Epithelial cell of proximal tubule (primary cell): ENCODE results near the gene ZNF723. TPM values are rescaled to one million over a fixed set of nuclear protein-coding genes. Genes with fewer than 3 reads are reported as not detected.
"Not testable (repeated sequence)": the region's sequence is repeated elsewhere in the genome, so short reads cannot be mapped to it uniquely, and the experiment has no call there.

Source experiments
- DNase-seq: peaks from one replicate; pipeline ENCODE4 v3.0.0-alpha.2; 2011; ENCODE audit warnings: low read depth
- H3K4me3 ChIP-seq: 2 replicates; pipeline ENCODE4 v1.5.1; 2011; ENCODE audit warnings: low read depth, mild to moderate bottlenecking, low read length
- CTCF ChIP-seq: conservative IDR thresholded peaks from 2 replicates; pipeline ENCODE4 v1.5.1; 2012; ENCODE audit warnings: low read depth, mild to moderate bottlenecking, low read length
- total RNA-seq: library from RNA; depleted of rRNA; stranded (reverse); fragments of >200 nt; gene quantifications from 2 replicates; pipeline ENCODE4 v1.2.3, GENCODE V29; 2015

ZNF723 gene
- total RNA-seq, 1 donor from 2014 or later: not detected

DNA sequence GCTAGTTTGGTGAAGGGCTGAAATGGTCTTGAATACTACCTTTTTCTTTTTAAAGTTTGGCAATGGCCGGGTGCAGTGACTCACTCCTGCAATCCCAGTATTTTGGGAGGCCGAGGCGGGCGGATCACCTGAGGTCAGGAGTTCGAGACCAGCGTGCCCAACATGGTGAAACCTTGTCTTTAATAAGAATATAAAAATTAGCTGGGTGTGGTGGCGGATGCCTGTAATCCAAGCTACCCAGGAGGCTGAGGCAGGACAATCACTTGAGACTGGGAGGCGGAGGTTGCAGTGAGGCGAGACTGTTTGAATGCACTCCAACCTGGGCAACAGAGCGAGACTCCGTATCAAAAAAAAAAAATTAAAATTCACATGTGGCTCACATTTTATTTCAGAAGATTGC is 880 bp upstream of the ZNF723 start:
- no peak overlapping the region for H3K4me3 ChIP-seq
- no peak for TF ChIP-seq CTCF
- DNase-seq: no peak

DNA sequence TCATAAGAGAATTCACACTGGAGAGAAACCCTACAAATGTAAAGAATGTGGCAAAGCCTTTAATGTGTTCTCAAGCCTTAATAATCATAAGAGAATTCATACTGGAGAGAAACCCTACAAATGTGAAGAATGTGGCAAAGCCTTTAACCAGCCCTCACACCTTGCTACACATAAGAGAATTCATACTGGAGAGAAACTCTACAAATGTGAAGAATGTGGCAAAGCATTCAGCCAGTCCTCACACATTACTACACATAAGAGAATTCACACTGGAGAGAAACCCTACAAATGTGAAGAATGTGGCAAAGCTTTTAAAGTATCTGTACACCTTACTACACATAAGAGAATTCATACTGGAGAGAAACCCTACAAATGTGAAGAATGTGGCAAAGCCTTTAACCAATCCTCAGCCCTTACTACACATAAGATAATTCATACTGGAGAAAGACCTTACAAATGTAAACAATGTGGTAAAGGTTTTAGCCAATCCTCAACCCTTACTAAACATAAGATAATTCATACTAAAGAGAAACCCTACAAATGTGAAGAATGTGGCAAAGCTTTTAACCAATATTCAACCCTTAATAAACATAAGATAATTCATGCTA is 25.7 kb downstream of the ZNF723 start:
- not testable (repeated sequence) for DNase-seq, H3K4me3 ChIP-seq

GRCh38 chr19:22882797-22883196 is 50.7 kb downstream of the ZNF723 start:
- peak; percentile 43 for TF ChIP-seq CTCF
- H3K4me3 ChIP-seq: no peak overlapping the region
- no peak for DNase-seq

GRCh38 chr19:22893855-22894270 is 61.8 kb downstream of the ZNF723 start:
- DNase-seq: no peak
- no peak for TF ChIP-seq CTCF
- no peak overlapping the region for H3K4me3 ChIP-seq

DNA sequence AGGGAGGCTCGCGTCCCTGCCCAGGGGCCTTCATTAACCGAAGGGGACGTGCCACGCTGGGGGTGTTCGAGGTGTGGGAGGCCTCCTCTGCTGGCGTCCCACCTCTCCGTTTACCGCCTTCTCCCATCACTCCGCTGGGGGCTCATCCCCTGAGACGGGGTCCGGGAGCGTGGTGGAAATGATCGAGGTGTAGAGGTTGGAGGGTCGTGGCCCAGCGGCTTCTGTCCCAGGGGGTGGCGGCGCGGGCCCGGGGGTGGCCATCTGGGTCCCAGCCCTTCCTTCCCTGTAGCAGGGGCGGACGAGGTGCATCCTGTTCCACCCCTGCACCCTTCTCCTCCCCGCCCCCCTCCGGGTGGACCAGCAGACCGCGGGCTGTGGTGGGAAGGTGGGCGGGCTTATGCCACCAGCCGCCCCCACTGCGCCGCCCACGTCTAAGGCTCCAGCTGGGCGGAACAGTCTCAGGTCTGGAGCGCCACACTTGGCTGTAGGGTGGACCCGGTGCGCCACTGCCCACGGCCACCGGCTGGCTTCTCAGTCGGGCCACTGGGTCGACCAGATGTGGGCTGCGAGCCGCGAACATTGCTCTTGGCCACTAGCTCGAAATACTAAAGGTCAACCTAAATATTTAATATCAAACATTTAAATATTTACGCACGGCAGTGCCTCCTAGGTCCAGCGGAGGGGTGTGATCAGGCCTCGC is 69.5 kb downstream of the ZNF723 start:
- no peak for TF ChIP-seq CTCF
- no peak for DNase-seq
- H3K4me3 ChIP-seq: no peak overlapping the region

Other genes starting within 250 kb of the ZNF723 start
- gene ZNF492, start 198.0 kb upstream of the ZNF723 start, total RNA-seq: 2.3 and 3.1 TPM in 2 replicates
- gene ZNF99, start 48.1 kb upstream of the ZNF723 start, total RNA-seq: not detected in 2 replicates
- gene ZNF728, start 170.9 kb downstream of the ZNF723 start, total RNA-seq: not detected in 2 replicates